ENCODE measurements around the gene GIT2. TPM values are rescaled to one million over a fixed set of nuclear protein-coding genes. Genes with fewer than 3 reads are reported as not detected.
"Not testable (repeated sequence)": the region's sequence is repeated elsewhere in the genome, so short reads cannot be mapped to it uniquely, and the experiment has no call there.

GIT2 gene
- total and polyA plus RNA-seq, 9 donors: 17.4 to 58.8 (median 43.7) TPM

DNA sequence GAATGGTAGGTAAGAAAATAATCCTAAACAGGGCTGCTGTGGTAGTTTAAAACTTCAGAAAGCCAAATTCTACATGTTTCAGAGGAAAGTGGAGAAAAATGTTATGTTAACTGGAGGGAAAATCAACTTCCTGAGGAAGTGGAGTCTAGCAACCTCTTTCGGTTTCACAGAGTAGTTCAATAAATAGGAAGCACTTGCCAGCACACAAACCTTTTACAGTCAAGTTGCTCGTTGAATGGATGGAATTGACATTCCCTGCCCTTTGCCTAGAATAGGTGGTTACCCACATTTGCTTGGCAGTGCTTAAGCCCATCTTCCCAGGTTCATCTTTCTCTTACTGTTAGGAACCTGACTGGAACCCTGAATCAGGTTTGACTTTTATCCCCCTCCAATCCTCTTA is 19.0 kb upstream of the GIT2 start:
- intact Hi-C loops (cut with DNase I): no loop called here
- 51 to 64% (median 63%) methylated on average over 2 of the region's 2 CpGs for WGBS, 3 donors
- DNase-seq: no peak
- Histone ChIP-seq H3K4me1 (ENCODE audit: insufficient read depth) (peaks cover 3% of the 10 kb centered on the region), H3K36me3 (no peaks in the 10 kb centered on the region), H3K9me3 (no peaks in the 10 kb centered on the region), H3K27me3 (no peaks in the 10 kb centered on the region), H3K4me3 (no peak overlapping the region), H3K27ac (no peak overlapping the region)
- TF ChIP-seq, protein P1, sequence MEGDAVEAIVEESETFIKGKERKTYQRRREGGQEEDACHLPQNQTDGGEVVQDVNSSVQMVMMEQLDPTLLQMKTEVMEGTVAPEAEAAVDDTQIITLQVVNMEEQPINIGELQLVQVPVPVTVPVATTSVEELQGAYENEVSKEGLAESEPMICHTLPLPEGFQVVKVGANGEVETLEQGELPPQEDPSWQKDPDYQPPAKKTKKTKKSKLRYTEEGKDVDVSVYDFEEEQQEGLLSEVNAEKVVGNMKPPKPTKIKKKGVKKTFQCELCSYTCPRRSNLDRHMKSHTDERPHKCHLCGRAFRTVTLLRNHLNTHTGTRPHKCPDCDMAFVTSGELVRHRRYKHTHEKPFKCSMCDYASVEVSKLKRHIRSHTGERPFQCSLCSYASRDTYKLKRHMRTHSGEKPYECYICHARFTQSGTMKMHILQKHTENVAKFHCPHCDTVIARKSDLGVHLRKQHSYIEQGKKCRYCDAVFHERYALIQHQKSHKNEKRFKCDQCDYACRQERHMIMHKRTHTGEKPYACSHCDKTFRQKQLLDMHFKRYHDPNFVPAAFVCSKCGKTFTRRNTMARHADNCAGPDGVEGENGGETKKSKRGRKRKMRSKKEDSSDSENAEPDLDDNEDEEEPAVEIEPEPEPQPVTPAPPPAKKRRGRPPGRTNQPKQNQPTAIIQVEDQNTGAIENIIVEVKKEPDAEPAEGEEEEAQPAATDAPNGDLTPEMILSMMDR (IDR thresholded peaks at IDR 0.05): no peak
- TF ChIP-seq POLR2A (IDR thresholded peaks at IDR 0.05): no peak
- no peak for TF ChIP-seq EP300 (IDR thresholded peaks at IDR 0.05)

DNA sequence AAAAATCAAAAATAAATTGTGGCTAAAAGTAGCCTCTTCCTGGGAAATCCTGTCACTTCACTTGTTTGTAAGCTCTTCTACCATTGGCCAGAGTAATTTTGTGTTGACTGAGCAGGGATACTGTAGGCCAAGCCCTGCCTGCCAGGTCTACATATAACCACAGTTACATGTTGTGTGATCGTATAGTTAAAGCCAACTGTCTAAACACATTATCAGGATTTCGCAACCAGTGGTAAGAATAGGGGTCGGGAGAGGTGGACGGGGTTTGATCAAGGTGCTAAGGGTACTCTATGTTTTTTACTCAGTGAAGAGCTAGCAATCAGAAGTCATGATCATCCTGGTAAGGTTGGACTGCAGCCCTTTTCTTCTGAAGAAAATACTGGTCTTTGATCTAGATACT is 16.5 kb upstream of the GIT2 start:
- intact Hi-C loops (cut with DNase I): no loop called here
- no peaks in the 10 kb centered on the region for H3K27me3 ChIP-seq
- 91 to 95% (median 93%) methylated on average over 4 of the region's 4 CpGs for WGBS, 3 donors
- no peak overlapping the region for H3K4me3 ChIP-seq
- H3K9me3 ChIP-seq: no peaks in the 10 kb centered on the region
- H3K27ac ChIP-seq: no peak overlapping the region
- no peaks in the 10 kb centered on the region for H3K36me3 ChIP-seq
- DNase-seq: no peak
- TF ChIP-seq EP300 (IDR thresholded peaks at IDR 0.05): no peak
- TF ChIP-seq POLR2A (IDR thresholded peaks at IDR 0.05): no peak
- TF ChIP-seq, protein P1 (IDR thresholded peaks at IDR 0.05): no peak
- H3K4me1 ChIP-seq (ENCODE audit: insufficient read depth): peaks cover 3% of the 10 kb centered on the region

DNA sequence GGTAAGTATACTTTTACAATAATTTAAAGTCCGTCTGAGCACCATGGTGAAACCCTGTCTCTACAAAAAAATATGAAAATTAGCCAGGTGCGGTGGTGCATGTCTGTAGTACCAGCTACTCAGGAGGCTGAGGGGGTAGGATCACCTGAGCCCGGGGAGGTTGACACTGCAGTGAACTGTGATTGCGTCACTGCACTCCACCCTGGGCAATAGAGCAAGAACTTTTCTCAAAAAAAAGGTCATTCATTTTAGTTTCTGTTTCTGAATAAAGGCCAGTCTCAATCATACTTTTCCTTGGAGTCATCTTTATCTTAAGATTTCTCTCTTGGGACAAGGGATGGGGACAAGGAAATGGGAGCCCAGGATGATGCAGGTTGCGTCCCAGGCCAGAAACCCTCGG is 16.0 kb upstream of the GIT2 start:
- 90 to 93% (median 92%) methylated on average over 6 of the region's 6 CpGs for whole genome bisulfite sequencing, 3 donors
- intact Hi-C loops (cut with DNase I): no loop called here
- Histone ChIP-seq H3K4me1 (ENCODE audit: insufficient read depth) (peaks cover 3% of the 10 kb centered on the region), H3K36me3 (no peaks in the 10 kb centered on the region), H3K4me3 (no peak overlapping the region), H3K27ac (no peak overlapping the region), H3K9me3 (no peaks in the 10 kb centered on the region), H3K27me3 (no peaks in the 10 kb centered on the region)
- no peak for DNase-seq
- TF ChIP-seq EP300 (IDR thresholded peaks at IDR 0.05): no peak
- TF ChIP-seq, protein P1 (IDR thresholded peaks at IDR 0.05): no peak
- TF ChIP-seq POLR2A (IDR thresholded peaks at IDR 0.05): no peak

DNA sequence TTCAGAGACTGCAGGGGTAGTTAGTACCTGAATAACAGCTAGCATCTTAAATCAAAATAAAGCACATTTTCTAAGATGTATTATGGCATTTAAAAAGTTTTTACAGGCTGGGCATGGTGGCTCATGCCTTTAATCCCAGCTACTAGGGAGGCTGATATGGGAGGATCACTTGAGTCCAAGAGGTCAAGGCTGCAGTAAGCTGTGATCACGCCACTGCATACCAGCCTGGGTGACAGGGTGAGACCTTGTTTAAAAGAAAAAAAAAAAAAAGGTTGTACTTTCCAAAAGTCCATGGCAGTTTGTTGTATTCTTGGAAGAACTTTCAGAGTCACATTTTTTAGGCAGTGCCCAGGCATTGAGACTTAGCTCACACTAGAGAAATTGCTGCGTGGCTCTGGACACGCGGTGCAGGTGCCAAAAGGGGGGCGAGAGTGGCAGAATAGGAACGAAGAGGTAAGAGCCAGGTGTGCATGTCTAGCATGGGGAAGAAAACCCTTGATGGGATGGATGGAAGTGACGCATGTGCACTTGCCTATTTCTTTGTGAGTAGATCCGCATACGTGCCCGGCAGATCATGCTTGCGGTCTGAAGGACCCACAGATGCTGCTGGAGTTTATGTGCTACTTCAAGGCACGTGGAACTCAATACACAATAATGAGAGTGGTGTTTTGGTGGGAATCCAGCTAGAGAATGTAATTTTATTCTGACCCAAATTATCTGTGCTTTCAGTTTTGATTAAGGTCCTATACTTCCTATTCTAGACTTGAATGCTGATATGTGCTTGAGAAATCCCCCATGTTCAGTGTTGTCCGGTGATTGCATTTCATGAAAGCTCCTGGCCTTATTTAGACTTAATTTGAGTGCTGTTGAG is 14.9 kb upstream of the GIT2 start:
- H3K4me3 ChIP-seq: no peak overlapping the region
- H3K4me1 ChIP-seq (ENCODE audit: insufficient read depth): peaks cover 3% of the 10 kb centered on the region
- no peaks in the 10 kb centered on the region for H3K36me3 ChIP-seq
- 86 to 89% (median 86%) methylated on average over 13 of the region's 13 CpGs for WGBS, 3 donors
- intact Hi-C loops (cut with DNase I): no loop called here
- H3K27ac ChIP-seq: no peak overlapping the region
- H3K9me3 ChIP-seq: no peaks in the 10 kb centered on the region
- H3K27me3 ChIP-seq: no peaks in the 10 kb centered on the region
- no peak for TF ChIP-seq EP300 (IDR thresholded peaks at IDR 0.05)
- TF ChIP-seq POLR2A (IDR thresholded peaks at IDR 0.05): no peak
- TF ChIP-seq, protein P1 (IDR thresholded peaks at IDR 0.05): no peak
- no peak for DNase-seq

DNA sequence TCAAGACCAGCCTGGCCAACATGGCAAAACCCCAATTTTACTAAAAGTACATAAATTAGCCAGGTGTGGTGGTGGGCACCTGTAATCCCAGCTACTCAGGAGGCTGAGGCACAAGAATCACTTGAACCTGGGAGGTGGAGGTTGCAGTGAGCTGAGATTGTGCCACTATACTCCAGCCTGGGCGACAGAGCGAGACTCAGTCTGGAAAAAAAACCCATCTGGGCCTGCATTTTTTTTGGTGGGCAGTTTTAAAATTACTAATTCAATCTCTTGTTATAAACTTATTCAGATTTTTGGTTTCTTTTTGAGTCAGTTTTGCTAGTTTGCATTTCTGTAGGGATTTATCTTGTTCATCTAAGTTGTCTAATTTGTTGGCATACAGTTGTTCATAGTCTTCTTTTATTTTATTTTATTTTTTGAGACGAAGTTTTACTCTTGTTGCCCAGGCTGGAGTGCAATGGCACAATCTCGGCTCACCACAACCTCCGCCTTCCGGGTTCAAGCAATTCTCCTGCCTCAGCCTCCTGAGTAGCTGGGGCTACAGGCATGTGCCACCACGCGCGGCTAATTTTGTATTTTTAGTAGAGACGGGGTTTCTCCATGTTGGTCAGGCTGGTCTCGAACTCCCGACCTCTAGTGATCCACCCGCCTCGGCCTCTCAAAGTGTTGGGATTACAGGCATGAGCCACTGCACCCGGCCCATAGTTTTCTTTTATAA is 12.7 kb upstream of the GIT2 start:
- H3K4me3 ChIP-seq; H3K36me3 ChIP-seq; DNase-seq; H3K4me1 ChIP-seq (ENCODE audit: insufficient read depth); H3K9me3 ChIP-seq; H3K27ac ChIP-seq; intact Hi-C loops (cut with DNase I); H3K27me3 ChIP-seq: not testable (repeated sequence)
- 94 to 96% (median 95%) methylated on average over 15 of the region's 15 CpGs for whole genome bisulfite sequencing, 3 donors
